EH (cell line): Measurements from ENCODE around the gene CAMK1.

ENCODE experiments used
- DNase-seq: peaks from one replicate; pipeline ENCODE4 v3.0.0-alpha.2; 2015; ENCODE audit warnings: low read depth

Gene CAMK1

GRCh38 chr3:9793161-9793781, 23.5 kb upstream of the CAMK1 start:
- peak; percentile 69 for DNase-seq

DNA sequence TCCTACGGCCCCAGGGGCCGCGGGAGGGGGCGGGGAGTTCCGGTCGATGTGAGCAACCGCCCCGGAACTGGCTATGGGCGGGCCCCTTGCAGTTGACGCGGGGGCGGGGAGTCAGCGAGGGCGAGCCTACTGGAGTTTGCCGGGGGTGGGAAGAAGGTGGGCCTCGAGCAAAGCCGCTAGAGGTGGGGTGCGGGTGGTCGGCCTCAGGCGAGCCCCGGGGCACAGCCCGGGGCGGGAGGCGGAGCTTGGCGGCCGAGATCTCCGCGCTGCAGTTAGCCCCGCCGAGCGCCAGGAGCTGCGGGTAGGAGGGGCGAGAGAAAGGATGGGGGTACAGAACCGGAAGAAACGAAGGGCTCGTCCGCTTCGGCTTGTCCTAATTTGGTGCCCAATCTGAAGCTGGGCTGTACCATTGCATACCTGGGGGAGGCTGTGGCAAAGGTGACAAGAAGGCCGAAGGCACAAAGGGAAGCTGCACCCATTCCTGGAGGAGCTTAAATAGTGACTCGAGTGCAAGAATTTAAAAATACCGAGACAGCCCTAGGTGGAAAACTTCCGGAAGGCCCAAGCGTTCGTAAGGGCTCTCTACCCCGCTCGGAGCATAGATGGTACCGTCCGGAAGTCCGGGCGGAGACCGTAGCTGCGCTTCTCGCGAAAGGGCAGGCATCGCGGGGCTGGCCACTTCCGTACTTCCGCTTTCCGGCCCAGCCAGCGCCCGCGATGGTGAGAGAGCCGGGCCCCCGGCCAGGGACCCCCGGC, 22.8 kb upstream of the CAMK1 start, which contains the start of the genes ARPC4 and TADA3:
ARPC4 (plus strand) TSS at position 678 of the 756 bp plus-strand sequence; CDS start at position 718, 40 bp downstream.
TADA3 (minus strand) TSS at position 69 of the 756 bp plus-strand sequence. CDS start 1,007 bp downstream, outside the sequence.
- DNase-seq = peak; percentile 97

DNA sequence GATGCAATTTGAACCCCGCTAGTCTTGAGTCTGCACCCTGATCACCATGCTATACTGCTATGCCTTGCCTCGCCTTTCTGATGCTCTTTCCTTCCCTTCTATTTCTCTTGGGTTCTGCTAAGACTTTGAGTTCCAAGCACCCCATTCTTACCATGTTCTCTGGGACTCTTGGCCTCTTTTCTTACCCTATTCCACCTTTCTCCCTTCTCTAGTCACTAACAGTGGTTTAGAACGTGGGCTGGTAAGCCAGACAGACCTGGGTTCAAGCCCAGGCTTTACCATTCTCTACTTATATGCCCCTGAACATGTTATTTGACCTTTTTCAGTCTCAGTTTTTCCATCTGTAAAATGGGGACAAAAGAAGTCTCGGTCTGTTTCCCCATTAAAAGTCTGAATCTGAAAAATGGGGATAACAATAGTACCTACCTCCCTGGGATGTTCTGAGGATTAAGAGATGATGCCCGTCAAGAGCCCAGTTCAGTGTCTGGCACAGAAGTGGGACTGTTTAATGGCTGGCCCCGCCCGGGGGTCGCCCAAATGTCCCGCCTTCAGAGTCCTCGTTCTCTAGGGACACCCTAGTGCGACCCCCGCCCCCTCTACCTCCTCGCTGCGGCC, 22.1 kb upstream of the CAMK1 start:
- DNase-seq = no peak

DNA sequence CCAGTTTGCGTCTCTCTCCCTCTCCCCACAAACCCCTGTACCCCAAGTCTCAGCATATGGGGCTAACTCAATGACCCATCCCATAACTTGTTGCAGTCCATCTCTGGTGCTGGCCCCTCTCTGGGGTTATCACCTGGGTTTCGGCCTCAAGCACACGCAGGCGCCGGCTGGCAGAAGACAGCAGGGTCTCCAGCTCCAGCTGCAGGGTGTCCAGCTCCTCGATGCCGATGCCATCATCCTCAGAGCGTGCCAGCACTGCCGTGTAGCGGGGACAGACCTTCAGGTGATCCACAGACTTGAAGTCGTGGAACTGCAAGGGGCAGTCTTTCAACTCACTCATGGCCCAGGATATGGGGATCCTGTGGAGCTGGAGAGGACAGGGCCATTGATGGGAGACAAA, 21.4 kb upstream of the CAMK1 start:
- no peak for DNase-seq

DNA sequence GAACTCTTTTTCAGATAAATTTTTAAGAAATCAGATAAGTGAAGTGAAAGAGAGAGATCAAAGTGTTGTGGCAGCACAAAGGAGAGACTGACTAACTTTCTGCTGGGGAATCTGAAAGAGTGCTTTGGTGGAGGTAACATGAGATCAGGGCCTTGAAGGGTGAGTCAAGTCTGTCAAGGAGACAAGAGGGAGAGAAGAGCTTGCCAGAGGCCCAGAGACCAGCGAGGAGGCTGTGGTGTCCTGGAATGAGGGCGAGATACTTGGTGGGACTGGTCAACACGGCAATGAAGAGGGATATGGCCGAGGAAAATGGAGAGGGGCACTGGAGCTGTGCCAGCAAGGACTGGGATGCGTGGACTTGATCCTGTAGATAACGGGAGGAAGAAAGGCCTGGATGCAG, 18.0 kb upstream of the CAMK1 start:
- DNase-seq = no peak

- no peak for DNase-seq
These were observed 17.3 kb upstream of the CAMK1 start for GRCh38 chr3:9786825-9787669.

DNA sequence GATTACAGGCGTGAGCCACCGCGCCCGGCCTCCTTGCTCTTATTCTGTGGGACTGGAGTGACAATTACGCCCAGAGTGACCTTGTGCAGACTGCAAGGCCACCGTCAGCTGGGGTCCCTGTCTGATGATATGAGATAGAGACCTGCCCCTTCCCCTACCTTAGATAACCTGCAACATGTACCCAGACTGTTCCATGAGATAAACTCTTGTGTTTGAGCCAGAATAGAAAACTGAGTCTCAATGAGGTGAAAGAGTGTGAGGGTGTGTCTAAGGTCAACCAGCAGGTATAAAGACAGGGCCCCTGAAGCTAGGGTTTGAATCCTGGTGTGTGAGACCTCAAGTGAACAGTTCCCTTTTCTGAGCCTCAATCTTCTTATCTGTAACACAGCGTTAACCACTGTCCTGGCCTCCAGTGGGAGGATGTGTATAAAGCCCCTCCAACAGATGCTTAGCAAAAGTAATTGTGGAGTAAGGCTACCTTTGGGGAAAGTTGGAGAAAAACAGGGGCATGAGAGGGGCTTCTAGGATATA, 16.5 kb upstream of the CAMK1 start:
- no peak for DNase-seq

DNA sequence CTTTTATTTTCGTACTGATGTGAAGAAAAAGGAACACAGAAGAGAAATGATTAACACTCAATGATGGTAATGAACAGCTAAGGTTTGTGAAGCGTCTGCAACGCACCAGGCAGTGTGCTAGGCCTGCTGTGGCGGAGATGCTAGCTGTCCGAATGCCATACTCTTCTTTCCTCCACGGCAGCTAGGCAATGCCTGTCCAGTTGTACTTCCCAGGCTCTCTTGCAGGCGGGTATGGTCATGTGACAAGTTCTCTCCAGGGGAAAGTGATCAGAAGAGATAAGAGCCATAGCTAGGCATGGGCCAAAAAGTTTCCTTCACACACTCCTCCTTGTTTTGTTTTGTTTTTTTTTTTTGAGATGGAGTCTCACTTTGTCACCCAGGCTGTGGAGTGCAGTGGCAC, 15.9 kb upstream of the CAMK1 start:
- no peak for DNase-seq

DNA sequence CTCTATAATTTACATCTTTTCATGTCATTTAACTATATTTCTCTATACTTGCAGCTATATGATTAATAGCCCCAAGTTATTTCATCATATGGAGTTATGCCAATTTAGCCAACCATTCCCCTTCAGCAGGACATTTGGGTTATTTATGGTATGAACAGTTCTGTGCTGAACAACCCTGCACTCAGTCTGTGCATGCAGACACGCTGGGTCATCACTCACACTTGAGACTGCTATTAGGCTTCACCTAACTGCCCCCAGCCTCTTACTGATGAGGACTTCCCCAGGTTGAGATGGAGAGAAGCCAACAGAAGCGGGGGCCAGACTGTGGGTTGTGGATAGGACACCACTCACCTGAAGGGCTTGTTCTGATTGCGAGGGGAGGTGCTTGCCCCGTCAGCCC, 15.2 kb upstream of the CAMK1 start:
- DNase-seq = peak; percentile 26

DNA sequence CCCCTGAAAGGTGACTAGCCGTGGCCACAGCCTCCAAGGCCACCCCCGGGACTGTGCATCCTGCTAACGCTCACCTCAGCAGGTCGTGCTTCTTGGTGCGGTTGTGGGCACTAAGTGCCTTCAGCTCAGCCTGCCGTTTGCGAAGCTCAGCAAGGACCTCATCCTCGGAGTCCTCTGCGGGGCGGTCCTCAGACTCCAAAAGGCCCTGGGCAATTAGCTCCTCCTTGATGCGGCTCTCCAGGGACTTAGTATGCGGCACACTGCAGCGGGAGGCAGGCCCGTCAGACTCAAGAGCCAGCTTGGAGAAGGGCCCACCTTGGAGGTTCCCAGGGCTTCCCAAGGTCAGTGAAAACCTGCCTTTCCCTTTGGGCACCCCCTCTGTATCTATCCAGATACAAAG, 14.2 kb upstream of the CAMK1 start:
- no peak for DNase-seq

DNA sequence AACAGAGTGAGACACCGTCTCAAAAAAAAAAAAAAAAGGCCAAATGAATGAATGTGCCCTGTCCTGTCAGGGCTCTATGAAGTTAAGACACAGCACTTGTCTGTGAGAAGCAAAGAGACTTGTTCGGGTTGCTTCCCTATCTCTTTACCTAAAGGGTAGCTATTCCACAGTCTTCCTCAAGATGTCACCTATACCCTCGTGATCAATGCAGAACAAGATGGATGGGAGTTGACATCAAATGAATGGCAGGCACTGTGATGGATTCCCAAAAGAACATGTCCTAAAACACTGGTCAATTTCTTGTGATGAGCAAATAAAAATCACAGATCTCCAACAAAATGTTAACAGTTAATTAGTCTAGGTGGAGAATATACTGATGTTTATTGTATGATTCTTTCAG, 13.0 kb upstream of the CAMK1 start:
- DNase-seq = no peak

GRCh38 chr3:9781978-9782603, 12.3 kb upstream of the CAMK1 start:
- no peak for DNase-seq

DNA sequence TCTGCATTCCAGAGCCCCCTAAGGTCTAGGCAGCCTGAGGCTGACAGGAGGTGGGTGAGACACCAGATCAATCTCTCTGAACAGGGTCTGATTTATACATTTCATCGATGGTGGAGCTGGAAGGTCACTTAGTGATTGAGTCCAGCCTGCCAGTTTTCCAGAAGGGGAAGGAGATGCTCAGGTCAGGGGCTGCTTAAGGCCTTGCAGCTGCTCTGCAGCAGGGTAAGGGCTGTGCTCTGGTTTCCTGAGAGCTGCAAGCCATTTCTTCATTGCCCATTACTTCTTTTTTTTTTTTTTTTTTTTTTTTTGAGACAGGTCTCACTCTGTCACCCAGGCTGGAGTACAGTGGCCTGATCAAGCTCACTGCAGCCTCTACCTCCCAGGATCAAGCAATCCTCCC, 11.8 kb upstream of the CAMK1 start:
- DNase-seq = no peak

DNA sequence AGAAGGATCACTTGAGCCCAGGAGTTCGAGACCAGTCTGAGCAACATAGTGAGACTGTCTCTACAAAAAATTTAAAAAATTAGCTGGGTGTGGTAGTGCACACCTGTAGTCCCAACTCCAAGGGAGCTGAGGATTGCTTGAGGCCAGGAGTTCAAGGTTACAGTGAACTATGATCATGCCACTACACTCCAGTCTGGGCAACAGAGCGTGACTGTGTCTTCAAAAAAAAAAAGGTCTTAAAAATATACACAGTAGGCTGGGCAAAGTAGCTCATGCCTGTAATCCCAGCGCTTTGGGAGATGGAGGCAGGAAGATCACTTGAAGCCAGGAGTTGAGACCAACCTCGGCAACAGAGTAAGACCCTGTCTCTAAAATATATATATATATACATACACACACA, 11.2 kb upstream of the CAMK1 start:
- DNase-seq = no peak

GRCh38 chr3:9780458-9780812, 10.7 kb upstream of the CAMK1 start:
- no peak for DNase-seq

DNA sequence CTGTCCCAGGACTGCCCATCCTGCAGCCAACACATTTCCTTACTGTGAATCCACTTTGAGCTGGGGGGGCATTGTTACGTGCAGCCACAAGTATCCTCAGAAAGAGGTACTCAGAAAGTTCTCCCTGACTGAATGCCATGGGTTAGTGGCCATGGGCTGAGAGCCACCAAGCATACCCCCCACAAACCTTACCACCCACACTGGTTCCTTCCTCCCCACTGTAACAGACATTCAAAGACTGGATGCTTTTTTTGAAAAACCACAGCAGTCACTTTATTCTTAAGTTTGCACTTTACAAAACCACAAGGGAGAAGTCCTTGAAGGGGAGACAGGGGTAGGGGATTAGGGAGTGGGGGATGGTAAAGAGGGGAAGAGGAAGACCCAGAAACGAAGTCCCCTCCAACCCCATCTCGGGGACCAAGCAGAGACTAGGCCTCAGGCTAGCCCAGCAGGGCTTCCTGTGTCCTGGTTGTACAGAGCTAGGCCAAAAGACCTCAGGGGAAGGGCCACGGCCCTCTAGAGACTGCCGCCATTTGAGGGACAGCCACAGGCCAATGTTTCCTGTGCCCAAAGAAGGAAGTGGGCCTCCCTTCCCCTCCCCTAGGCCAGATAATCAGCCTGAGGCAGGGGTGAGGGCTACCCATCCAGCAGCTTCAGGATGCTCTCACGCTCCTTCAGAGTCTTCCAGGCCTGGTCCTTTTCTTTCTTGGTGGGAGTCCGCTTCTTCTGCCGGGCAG, 10.1 kb upstream of the CAMK1 start:
- no peak for DNase-seq

DNA sequence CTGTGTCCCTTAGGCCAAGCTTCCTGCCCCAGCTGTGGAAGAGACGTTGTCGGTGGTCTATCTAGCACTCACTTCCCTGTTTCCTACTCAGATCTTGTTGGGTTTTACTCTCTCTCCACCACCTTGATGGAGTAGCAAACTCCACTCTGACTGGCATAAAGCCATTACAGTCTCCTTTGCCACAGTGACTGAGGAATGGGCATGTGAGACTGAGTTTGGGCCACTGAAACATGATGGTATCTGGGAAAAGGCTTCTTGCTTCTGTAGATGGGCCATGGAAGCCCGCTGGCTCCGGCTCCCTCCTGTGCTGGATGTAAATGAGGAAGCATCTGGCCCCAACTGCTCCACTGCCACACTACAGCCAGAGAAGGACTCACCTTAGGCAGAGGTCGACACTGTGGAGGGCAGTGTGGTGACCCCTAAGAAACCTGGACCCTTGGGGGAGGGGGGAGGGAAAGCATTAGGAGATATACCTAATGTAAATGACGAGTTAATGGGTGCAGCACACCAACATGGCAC, 9.4 kb upstream of the CAMK1 start:
- no peak for DNase-seq

GRCh38 chr3:9778143-9779074, 8.7 kb upstream of the CAMK1 start:
- peak; percentile 56 for DNase-seq

DNA sequence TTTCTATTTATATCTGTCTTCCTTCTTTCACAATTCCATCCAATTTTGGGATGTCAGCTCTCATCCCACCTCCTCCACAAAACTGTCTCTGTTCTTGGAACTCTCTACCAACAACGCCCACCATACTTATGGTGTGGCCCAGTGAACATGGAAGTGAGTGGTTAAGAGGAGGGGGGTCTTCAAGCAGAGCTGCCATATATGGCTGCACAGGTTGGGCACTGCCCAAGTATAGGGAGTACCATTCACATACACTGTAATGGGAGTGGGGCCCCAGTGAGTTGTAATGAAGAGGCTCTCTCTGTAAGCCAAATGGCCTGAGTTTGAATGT, 7.9 kb upstream of the CAMK1 start:
- no peak for DNase-seq
